NCI-H1694 (cell line): ENCODE data around the gene FLVCR1.
"Not testable (repeated sequence)": the region's sequence is repeated elsewhere in the genome, so short reads cannot be mapped to it uniquely, and the experiment has no call there.

Source experiments
- DNase-seq: peaks from one replicate; lab custom pipeline; 2025; lab: John Stamatoyannopoulos, UW

Gene FLVCR1

GRCh38 chr1:212860713-212861581 lies 2.9 kb downstream of the FLVCR1 start:
- no peak for DNase-seq

DNA sequence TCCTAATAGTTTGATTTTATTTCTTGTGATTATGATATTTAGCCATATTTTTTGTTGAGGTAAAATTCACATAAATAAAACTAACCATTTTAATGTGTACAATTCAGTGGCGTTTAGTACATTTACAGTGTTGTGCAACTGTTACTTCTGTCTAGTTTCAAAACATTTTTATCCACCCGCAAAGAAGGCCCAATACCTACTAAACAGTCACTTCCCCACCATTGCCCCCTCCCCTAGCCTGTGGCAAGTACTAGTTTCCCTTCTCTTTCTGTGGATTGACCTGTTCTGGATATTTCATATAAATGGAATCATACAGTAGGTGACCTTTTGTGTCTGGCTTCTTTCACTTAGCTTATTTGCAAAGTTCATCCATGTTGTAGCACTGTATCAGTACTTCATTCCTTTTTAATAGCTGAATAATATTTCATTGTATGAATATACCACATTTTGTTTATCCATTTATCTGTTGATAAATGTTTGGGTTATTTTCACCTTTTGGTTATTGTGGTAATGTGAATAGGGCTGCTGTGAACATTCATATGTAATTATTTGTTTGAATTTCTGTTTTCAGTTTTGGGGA lies 4.1 kb downstream of the FLVCR1 start:
- no peak for DNase-seq

- DNase-seq = not testable (repeated sequence)
Observed at GRCh38 chr1:212863345-212863744, 5.3 kb downstream of the FLVCR1 start.

DNA sequence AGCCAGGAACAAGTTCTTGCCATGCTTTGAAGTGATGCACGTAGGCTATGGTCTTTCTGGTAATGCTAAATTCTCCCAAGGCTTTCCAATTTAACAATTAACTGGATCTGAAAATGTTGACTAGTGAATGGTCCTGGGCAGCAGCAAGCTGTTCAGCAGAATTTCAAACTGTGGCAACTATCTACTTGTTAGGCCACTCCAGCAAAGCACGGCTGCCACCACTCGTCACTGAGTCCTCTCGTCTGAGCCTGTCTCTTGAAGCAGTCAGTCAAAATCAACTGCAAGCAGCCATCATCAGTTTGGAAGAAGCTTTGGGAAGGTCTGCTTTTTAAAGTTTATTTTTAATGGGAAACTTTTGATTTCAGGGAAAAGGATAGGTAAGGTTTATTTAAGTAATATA lies 6.1 kb downstream of the FLVCR1 start:
- no peak for DNase-seq

- DNase-seq = no peak
Observed at GRCh38 chr1:212867192-212867591, 9.1 kb downstream of the FLVCR1 start.

DNA sequence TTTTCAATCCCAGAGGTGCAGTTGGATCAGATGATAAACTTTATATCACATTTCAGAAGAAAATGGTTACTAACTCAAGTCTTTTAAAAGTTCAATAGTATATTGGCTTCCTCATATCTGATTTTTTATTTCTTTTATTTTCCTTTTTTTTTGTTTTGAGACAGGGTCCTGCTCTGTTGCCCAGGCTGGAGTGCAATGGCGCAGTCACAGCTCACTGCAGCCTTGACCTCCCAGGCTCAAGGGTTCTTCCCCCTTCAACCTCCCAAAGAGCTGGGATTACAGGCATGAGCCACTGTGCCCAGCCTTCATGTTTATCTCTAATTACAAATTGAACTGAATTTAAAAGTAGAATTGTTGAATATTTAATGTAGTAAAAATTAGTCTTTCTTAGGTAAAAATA lies 13.9 kb downstream of the FLVCR1 start:
- no peak for DNase-seq

- no peak for DNase-seq
Observed at GRCh38 chr1:212873518-212873917, 15.4 kb downstream of the FLVCR1 start.

DNA sequence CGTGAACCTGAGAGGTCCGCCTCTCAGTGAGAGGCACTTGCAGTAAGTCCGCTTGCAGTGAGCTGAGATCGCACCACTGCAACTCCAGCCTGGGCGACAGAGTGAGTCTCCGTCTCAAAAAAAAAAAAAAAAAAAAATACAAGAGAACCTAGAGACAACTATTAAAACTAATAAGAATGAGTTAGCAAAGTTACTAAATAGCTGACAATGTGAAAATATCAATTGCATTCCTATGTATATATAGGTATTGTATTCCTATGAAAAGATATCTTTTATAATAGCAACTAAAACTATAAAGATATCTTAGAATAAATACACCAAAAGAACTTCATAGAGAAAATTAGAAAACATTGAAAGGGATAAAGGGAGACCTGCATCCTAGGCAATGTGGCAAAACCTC lies 20.3 kb downstream of the FLVCR1 start:
- DNase-seq = no peak

DNA sequence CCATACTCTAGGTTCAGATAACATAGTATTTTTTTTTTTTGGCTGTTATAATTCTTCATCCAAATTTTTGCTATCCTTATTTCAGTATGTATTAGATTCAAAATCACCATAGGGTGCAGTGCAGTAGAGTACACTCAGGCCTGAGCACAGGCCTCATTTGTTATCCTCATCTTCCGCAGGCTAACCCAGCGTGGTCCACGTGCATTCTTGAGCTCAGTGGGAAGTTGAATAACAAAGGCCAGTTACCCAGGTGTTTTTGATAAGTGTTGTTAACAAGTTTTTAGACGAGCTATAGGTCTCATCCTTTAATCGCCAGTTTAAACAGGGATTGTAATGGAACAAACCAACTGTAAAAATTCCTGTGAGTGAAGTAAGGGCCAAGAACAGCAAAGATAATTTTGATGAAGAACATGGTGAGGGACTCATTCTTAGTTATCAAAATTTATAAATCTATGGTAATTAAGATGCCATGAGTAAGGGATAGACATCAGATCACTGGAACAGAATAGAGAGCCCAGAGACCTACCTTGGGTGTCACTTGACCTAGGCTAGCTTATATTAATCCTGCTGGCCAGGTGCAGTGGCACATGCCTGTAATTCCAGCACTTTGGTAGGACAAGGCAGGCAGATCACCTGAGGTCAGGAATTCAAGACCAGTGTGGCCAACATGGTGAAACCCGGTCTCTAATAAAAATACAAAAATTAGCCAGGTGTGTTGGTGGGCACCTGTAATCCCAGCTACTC lies 22.0 kb downstream of the FLVCR1 start:
- no peak for DNase-seq

- DNase-seq = no peak
Observed at GRCh38 chr1:212884592-212884991, 26.5 kb downstream of the FLVCR1 start.

GRCh38 chr1:212892108-212892507 lies 34.0 kb downstream of the FLVCR1 start:
- DNase-seq = no peak

DNA sequence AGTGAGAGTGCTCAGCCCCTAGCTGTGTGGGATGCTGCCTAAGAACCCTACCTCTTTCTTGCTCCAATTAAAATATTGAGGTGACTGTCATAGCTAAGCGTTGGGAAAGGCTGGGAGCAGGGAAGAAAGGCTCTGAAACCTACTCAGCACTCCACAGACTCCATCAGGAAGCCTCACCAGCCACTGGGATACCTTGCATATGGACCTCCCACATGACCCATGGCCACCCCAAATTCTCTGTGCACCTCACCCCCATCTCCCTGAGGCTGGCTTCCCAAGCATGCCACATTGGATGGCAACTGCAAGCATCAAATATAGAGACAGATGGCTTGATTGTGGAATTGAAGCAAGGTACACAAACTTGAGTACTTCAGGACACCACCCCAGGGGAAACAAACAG lies 41.8 kb downstream of the FLVCR1 start:
- DNase-seq = no peak

DNA sequence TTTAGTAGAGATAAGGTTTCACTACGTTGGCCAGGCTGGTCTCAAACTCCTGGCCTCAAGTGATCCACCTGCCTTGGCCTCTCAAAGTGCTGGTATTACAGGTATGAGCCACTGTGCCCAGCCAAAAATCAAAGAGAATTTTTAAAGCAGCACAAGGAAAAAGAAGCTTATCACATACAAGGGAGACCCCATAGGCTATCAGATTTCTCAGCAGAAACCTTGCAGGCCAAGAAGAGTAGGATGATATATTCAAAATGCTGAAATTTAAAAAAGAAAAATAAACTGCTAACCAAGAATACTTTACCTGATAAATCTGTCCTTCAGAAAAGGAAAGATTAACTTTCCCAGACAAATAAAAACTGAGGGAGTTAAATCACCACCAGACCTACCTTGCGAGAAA lies 43.2 kb downstream of the FLVCR1 start:
- no peak for DNase-seq

DNA sequence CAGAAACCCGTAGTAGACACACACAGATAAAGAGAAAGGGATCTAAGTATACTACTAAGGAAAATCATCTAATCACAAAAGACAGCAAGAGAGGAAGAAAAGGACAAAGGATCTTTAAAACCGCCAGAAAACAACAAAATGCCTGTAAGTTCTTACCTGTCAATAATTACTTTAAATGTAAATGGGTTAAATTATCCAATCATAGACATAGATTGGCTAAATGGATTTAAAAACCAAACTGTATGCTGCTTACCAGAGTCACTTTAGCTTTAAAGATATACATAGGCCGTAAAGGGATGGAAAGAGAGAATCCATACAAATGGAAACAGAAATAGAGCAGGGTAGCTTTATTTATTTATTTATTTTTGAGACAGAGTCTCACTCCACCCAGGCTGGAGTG lies 44.0 kb downstream of the FLVCR1 start:
- no peak for DNase-seq

GRCh38 chr1:212903664-212904063 lies 45.6 kb downstream of the FLVCR1 start:
- no peak for DNase-seq

DNA sequence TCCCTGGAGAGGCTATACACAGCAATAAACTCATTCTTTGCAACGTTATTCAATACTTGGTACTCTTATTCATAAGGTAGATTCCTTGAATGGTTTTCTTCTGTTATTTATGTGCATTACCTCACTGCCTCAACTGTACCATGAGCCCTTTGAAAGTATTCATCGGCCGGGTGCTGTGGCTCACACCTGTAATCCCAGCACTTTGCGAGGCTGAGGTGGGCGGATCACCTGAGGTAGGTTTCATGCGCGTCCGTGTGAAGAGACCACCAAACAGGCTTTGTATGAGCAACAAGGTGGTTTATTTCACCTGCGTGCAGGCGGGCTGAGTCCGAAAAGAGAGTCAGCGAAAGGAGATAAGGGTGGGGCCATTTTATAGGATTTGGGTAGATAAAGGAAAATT lies 50.0 kb downstream of the FLVCR1 start:
- not testable (repeated sequence) for DNase-seq

DNA sequence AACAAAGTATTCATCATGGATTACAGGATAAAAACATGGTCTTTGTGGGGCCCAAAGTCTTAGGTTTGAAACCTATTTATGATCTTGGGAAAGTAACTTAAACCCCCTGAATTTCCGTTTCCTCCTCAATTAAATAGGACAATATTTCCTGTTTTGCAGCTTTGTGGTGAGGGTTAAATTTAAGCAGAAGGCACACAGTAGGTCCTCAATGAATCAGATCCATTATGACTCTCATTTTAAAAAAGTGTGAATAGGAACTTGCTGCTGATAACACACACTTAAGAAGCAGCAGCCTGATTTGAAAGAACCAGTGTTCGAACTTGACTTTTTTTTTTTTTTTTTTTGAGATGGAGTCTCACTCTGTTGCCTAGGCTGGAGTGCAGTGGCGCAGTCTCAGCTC lies 50.9 kb downstream of the FLVCR1 start:
- DNase-seq = no peak

GRCh38 chr1:212909652-212910063 lies 51.6 kb downstream of the FLVCR1 start:
- no peak for DNase-seq

GRCh38 chr1:212910213-212910612 lies 52.1 kb downstream of the FLVCR1 start:
- not testable (repeated sequence) for DNase-seq

- not testable (repeated sequence) for DNase-seq
Observed at GRCh38 chr1:212913638-212914037, 55.6 kb downstream of the FLVCR1 start.

GRCh38 chr1:212914110-212914509 lies 56.0 kb downstream of the FLVCR1 start:
- not testable (repeated sequence) for DNase-seq

GRCh38 chr1:212914789-212915188 lies 56.7 kb downstream of the FLVCR1 start:
- DNase-seq = no peak
